HG03066 (cell line): Measurements from ENCODE around the gene LIN52.

ENCODE experiments used
- ATAC-seq: cut with Tn5 transposase; IDR thresholded peaks from one replicate; pipeline ENCODE4 v1.9.1; 2021; ENCODE audit warnings: low read depth; ENCODE audit not compliant: unreplicated experiment

LIN52 gene

GRCh38 chr14:74221741-74222140 lies 137.0 kb downstream of the LIN52 start:
- ATAC-seq: no peak

- no peak for ATAC-seq
These were observed 138.3 kb downstream of the LIN52 start for GRCh38 chr14:74223016-74223415.

GRCh38 chr14:74231784-74232183 lies 147.0 kb downstream of the LIN52 start:
- no peak for ATAC-seq

- no peak for ATAC-seq
These were observed 150.3 kb downstream of the LIN52 start for GRCh38 chr14:74235017-74235416.

- ATAC-seq: no peak
These were observed 152.7 kb downstream of the LIN52 start for GRCh38 chr14:74237441-74237840.

- ATAC-seq: no peak
These were observed 154.5 kb downstream of the LIN52 start, which contains the start of gene VSX2 for GRCh38 chr14:74238974-74239847. TSS of gene VSX2 (plus strand) at chr14:74239449. CDS start at chr14:74239562, 113 bp downstream.

- no peak for ATAC-seq
These were observed 155.4 kb downstream of the LIN52 start for GRCh38 chr14:74239848-74240793.

- no peak for ATAC-seq
These were observed 156.3 kb downstream of the LIN52 start for GRCh38 chr14:74240794-74241651.

GRCh38 chr14:74241652-74242017 lies 156.9 kb downstream of the LIN52 start:
- ATAC-seq: no peak

GRCh38 chr14:74242021-74242779 lies 157.4 kb downstream of the LIN52 start:
- ATAC-seq: no peak

- ATAC-seq: no peak
These were observed 158.0 kb downstream of the LIN52 start for GRCh38 chr14:74242780-74243042.

- ATAC-seq: no peak
These were observed 158.3 kb downstream of the LIN52 start for GRCh38 chr14:74243051-74243450.

GRCh38 chr14:74244115-74244514 lies 159.4 kb downstream of the LIN52 start:
- no peak for ATAC-seq

GRCh38 chr14:74245292-74245691 lies 160.5 kb downstream of the LIN52 start:
- no peak for ATAC-seq

GRCh38 chr14:74246542-74246941 lies 161.8 kb downstream of the LIN52 start:
- no peak for ATAC-seq

GRCh38 chr14:74248017-74248416 lies 163.3 kb downstream of the LIN52 start:
- no peak for ATAC-seq

- ATAC-seq: no peak
These were observed 164.9 kb downstream of the LIN52 start for GRCh38 chr14:74249433-74250375.
